IPS-20b (cell line): ENCODE results near the gene CELSR2.

ENCODE experiments used
- H3K27ac ChIP-seq: one replicate; pipeline ENCODE4 v1.5.1; 2013; ENCODE audit warnings: low read length
- H3K27me3 ChIP-seq: 2 replicates; pipeline ENCODE4 v1.6.1; 2013; ENCODE audit warnings: mild to moderate bottlenecking, low read length, inconsistent platforms; ENCODE audit not compliant: insufficient read depth
- H3K36me3 ChIP-seq: 2 replicates; pipeline ENCODE4 v1.6.1; 2013; ENCODE audit warnings: low read depth, mild to moderate bottlenecking, inconsistent platforms, low read length, moderate library complexity; ENCODE audit not compliant: insufficient read depth
- H3K4me1 ChIP-seq: 2 replicates; pipeline ENCODE4 v1.6.1; 2013; ENCODE audit warnings: mild to moderate bottlenecking, control low read depth, inconsistent platforms, low read length, moderate library complexity; ENCODE audit not compliant: insufficient read depth
- H3K4me3 ChIP-seq: 2 replicates; pipeline ENCODE4 v1.5.1; 2013; ENCODE audit warnings: mild to moderate bottlenecking, low read length, inconsistent platforms
- H3K9ac ChIP-seq: 2 replicates; pipeline ENCODE4 v1.6.1; 2013; ENCODE audit warnings: low read depth, mild to moderate bottlenecking, inconsistent platforms, low read length, moderate library complexity
- H3K9me3 ChIP-seq: 2 replicates; pipeline ENCODE4 v1.6.1; 2013; ENCODE audit warnings: mild to moderate bottlenecking, low read depth, low read length, inconsistent platforms; ENCODE audit not compliant: insufficient read depth

Gene CELSR2

DNA sequence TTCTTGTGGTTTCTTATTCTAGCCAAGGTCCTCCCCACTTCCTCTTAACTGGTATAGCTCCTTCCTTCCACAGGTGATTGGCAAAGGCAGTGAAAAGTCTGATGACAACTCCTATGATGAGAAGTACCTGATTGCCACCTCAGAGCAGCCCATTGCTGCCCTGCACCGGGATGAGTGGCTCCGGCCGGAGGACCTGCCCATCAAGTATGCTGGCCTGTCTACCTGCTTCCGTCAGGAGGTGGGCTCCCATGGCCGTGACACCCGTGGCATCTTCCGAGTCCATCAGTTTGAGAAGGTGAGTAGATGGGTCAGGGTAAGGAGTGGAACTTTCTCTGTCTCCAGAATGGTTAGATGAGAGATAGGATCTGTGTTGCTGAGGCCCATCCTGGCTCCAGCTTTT is 14.2 kb upstream of the CELSR2 start:
- no peaks in the 10 kb centered on the region for H3K27me3 ChIP-seq
- H3K4me3 ChIP-seq = no peak overlapping the region
- no peaks in the 10 kb centered on the region for H3K9me3 ChIP-seq
- no peak overlapping the region for H3K9ac ChIP-seq
- H3K27ac ChIP-seq = no peak overlapping the region
- H3K4me1 ChIP-seq = peaks cover 39% of the 10 kb centered on the region; the same call in 1 of the 2 replicates
- H3K36me3 ChIP-seq = peaks cover 75% of the 10 kb centered on the region

DNA sequence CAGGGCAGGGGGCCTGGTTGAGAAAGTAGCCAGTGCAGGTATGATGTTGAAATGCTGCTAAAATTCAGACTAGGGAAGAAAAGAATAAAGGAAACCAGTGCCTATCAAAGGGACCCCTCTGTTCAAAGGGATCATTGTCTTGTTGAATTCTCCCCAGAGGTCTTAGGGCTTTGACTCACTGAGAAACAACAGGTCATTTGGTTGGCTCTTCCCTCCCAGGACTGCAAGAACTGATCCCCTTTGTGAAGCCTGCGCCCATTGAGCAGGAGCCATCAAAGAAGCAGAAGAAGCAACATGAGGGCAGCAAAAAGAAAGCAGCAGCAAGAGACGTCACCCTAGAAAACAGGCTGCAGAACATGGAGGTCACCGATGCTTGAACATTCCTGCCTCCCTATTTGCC is 11.8 kb upstream of the CELSR2 start:
- Histone ChIP-seq H3K27me3 (no peaks in the 10 kb centered on the region), H3K27ac (no peak overlapping the region), H3K9me3 (no peaks in the 10 kb centered on the region), H3K4me1 (peaks cover 37% of the 10 kb centered on the region; the same call in 1 of the 2 replicates), H3K9ac (no peak overlapping the region), H3K4me3 (no peak overlapping the region), H3K36me3 (peaks cover 59% of the 10 kb centered on the region)

DNA sequence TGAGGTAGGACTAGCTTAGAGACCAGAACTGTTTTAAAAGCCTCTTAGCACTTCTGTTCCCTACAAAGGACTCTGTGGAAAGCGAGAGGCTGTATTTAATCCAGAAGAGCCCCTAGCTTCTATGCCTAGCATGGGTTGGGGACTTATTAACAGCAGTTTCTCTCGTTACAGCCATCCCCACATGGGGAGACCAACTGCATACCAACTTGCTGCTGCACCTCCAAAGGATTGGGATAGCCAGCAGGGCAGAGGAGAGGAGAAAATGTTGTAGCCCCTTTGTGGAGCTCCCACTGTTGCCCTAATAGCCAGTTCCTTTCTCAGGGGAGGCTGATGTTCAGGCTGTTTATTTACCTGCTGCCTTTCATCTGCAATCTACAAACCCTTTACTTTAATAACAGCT is 11.0 kb upstream of the CELSR2 start:
- Histone ChIP-seq H3K27ac (no peak overlapping the region), H3K36me3 (peaks cover 50% of the 10 kb centered on the region)

DNA sequence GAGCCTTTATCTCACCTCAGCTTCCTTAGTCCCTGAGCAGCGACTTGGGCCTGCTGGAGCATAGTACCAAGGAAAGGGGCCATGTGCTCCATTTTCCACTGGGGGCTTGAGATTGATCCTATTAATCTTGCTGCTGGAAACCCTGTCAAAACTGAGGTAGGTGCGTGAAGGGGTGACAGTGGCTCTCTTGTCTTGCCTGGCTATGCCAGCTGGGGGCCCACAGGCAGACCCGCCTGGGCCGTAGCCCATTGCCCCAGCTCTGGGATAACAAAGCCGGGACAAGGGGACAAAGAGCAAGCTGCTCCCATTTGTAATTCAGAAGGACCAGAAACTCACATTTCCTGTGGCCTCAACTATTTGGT is 10.3 kb upstream of the CELSR2 start:
- Histone ChIP-seq H3K9me3 (no peaks in the 10 kb centered on the region), H3K9ac (peak overlapping the region; percentile 54; the same call in 1 of the 2 replicates), H3K4me1 (peaks cover 37% of the 10 kb centered on the region; the same call in 1 of the 2 replicates), H3K4me3 (no peak overlapping the region), H3K36me3 (peaks cover 50% of the 10 kb centered on the region), H3K27ac (no peak overlapping the region), H3K27me3 (no peaks in the 10 kb centered on the region)

More for the DNA sequence above, 11.0 kb upstream of the CELSR2 start:
- no peaks in the 10 kb centered on the region for H3K9me3 ChIP-seq
- no peak overlapping the region for H3K4me3 ChIP-seq
- H3K4me1 ChIP-seq = peaks cover 37% of the 10 kb centered on the region; the same call in 1 of the 2 replicates
- H3K9ac ChIP-seq = no peak overlapping the region; the same call in 1 of the 2 replicates
- H3K27me3 ChIP-seq = no peaks in the 10 kb centered on the region

DNA sequence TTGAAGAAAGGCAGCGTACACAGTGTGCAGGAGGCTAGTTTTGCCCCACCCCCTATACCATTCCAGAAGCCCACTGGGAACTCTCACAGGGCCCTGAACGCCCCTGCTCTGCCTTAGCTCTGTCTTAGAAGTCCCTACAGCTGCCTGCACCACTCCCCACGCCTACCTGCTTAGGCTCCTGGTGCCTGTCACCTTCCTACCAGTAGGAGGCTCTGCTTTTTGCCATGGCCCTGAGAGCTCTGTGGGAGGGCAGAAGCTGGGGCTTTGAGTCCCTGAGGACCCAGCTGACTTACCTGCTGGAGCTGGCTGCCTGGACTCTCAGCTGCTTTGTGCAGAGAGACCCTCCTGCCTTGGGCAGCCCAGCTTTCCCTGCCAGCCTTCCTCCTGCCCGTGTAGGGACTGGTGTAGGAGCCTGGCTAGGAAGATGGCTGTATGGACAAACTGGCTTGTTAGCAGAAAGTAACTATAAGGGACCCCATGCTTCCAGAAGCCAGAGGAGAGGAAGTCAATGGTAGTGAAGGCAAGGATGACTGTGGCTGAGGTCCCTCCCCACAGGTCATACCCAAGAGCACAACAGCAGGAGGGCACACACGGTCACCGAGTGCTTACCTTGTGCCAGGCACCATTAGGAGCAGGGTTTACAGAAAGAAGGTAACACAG is 9.8 kb upstream of the CELSR2 start:
- Histone ChIP-seq H3K4me3 (no peak overlapping the region), H3K27ac (peak overlapping the region; percentile 6), H3K9me3 (no peaks in the 10 kb centered on the region), H3K4me1 (peaks cover 37% of the 10 kb centered on the region; the same call in 1 of the 2 replicates), H3K9ac (peak overlapping the region; percentile 54; the same call in 1 of the 2 replicates), H3K27me3 (no peaks in the 10 kb centered on the region), H3K36me3 (peaks cover 45% of the 10 kb centered on the region)

DNA sequence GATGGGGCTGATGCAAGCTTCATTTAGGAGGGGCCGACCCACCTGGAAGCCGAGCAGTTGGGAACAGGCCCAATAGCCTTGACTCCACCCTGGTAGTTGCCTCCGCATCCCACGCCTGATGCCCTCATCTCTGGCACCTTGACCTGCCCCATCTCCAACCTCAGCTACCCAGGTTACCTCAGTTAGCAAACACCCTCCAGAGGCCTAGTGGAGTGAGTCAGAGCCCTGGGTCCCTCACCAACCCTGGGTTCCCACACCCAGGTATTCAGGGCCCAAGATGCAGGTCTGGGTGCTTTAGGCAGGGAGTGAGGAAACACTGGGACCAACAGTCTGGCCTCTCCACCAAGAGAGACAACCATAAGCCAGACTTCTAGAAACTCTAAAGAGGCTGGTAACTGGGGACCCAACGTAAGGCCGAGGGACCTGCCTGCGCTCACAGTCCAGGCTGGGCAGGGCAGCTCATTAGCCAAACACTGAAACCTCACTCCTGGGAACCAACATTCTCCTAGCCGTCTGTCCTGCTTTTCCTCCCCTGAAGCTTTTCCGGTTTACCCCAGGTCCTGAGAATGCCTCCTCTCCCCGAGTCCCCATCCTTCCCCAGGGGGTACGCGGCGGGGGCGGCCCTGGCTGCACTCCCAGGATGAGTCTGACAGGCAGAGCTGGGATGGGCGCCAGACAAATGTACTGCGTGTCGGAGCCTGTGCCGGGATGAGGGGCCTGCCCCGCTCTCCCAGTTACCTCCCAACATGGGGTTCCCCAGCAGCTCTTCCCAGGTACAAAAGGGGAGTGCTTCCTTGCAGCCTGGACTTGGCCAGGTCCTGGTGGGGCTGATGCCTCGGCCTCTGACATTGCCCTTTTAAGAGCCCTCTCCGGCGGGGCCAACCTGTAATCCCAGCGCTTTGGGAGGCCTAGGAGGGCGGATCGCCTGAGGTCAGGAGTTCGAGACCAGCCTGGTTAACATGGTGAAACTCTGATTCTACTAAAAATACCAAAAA is 8.9 kb upstream of the CELSR2 start:
- Histone ChIP-seq H3K27me3 (no peaks in the 10 kb centered on the region), H3K9ac (peak overlapping the region; percentile 54; the same call in 1 of the 2 replicates), H3K36me3 (peaks cover 36% of the 10 kb centered on the region), H3K9me3 (no peaks in the 10 kb centered on the region), H3K27ac (peak overlapping the region; percentile 6), H3K4me3 (no peak overlapping the region; the same call in 1 of the 2 replicates), H3K4me1 (peaks cover 37% of the 10 kb centered on the region; the same call in 1 of the 2 replicates)

DNA sequence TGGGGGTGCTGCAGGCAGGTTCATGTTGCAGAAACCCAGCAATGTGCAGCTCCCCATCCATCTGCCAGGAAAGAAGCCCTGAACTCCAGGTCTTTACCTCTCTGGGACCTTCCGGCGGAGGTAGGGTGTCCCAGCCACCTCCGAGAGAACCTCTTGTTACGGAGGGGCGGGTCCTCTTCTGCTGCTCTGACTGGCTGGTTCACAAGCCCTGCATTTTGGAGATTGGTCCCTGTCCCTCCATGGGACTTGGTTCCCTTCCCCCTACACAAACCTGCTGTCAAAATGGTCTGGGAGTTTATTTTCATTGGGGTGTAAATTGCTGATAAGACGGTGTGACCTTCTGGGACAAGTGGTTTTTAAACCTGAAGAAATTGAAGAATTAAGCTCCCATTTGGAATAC is 8.0 kb upstream of the CELSR2 start:
- no peak overlapping the region for H3K4me3 ChIP-seq
- no peak overlapping the region for H3K27ac ChIP-seq
- peaks cover 27% of the 10 kb centered on the region for H3K36me3 ChIP-seq
- H3K9ac ChIP-seq = no peak overlapping the region
- no peaks in the 10 kb centered on the region for H3K27me3 ChIP-seq
- H3K9me3 ChIP-seq = no peaks in the 10 kb centered on the region
- peaks cover 37% of the 10 kb centered on the region; the same call in 1 of the 2 replicates for H3K4me1 ChIP-seq

DNA sequence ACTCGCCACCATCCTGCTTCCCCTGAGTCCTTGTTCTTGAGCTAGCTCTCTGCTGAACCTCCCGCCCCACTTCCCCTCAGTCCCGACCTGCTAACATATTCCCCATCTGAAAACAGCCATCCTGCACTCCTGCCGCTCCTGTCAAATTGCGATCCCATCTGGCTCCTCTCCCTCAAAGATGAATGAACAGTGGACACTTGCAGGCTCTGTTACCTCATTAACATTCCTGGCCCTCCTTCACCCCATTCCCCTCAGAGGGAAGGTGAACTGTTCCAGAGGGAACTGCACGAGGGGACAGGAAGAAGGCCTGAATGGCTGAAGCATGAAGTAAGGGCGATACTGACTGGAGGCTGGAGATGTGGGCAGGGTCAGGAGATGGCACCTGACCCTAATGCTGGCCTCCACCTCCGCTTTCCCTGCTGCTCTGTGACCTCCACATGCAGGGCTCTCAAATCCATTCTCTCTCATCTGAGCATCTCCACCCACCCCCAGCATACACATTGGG is 7.4 kb upstream of the CELSR2 start:
- Histone ChIP-seq H3K9me3 (no peaks in the 10 kb centered on the region), H3K36me3 (peaks cover 22% of the 10 kb centered on the region), H3K4me1 (peaks cover 37% of the 10 kb centered on the region; the same call in 1 of the 2 replicates), H3K27ac (no peak overlapping the region), H3K4me3 (no peak overlapping the region), H3K9ac (no peak overlapping the region), H3K27me3 (no peaks in the 10 kb centered on the region)

DNA sequence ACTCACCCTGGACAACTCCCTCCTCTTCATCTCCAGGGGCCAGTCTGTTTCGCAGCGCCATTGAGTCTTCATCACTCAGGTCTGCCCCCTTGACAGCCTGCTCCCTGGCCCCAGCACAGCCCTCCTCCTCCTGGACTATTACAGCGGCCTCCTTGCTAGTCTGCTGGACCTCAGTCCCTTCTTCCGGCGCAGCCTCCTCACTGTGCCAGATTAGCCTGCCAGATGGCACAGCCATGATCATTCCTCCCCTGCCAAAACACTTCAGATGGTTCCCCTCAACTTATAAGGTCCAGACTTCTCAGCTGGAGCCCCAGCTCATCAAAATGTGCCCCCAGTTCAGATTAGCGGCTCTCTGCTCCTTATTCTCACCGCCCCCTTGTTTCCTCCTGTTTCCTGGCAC is 7.0 kb upstream of the CELSR2 start:
- Histone ChIP-seq H3K9ac (no peak overlapping the region), H3K27ac (no peak overlapping the region), H3K9me3 (no peaks in the 10 kb centered on the region), H3K36me3 (peaks cover 17% of the 10 kb centered on the region), H3K4me1 (peaks cover 33% of the 10 kb centered on the region; the same call in 1 of the 2 replicates), H3K4me3 (no peak overlapping the region), H3K27me3 (peaks cover 5% of the 10 kb centered on the region; the same call in 1 of the 2 replicates)

DNA sequence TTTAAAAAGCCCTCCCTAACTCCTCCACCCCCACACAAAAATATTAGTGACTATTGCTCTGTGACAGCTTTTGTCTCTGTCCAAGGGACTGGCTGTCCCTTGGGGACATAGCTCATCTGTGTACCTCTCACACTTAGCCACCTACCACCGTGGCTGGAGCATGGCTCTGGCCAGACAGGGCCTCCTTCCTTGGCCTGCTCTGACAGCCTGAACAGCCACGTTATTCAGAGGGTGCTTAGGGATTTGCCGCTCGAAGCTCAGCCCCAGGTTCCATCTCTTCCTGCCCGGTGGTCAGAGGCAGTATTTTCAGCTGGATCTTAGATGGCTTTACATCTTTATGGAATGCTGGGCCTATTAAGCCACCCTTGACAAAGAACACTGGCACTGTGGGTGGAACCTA is 6.1 kb upstream of the CELSR2 start:
- Histone ChIP-seq H3K9ac (no peak overlapping the region), H3K4me3 (no peak overlapping the region), H3K9me3 (no peaks in the 10 kb centered on the region), H3K4me1 (peaks cover 25% of the 10 kb centered on the region; the same call in 1 of the 2 replicates), H3K27me3 (peaks cover 13% of the 10 kb centered on the region), H3K36me3 (peaks cover 8% of the 10 kb centered on the region), H3K27ac (no peak overlapping the region)

DNA sequence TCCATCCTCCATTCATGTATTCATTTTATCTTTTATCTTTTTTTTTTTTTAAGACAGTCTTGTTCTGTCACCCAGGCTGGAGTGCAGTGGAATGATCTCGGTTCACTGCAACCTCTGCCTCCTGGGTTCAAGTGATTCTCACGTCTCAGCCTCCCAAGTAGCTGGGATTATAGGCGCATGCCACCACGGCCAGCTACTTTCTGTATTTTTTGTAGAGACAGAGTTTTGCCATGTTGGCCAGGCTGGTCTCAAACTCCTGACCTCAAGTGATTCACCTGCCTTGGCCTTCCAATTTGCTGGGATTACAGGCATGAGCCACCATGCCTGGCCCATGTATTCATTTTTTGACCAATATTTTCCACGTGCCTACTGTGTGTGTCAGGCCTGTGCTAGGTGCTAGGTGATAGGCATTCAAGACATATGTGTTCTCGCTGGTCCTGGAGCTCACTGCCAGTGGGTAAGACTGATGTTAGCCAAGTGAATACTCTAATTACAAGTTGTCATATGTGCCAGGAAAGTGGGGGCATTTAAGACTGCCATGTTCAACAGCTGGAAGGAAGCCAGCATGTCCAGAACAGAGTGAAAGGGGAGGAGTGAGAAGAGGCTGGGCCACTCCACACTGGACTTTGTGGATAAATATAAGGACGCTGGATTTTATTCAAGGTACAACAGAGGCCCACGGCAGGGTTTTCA is 5.3 kb upstream of the CELSR2 start:
- Histone ChIP-seq H3K4me3 (no peak overlapping the region), H3K9me3 (no peaks in the 10 kb centered on the region), H3K4me1 (peaks cover 23% of the 10 kb centered on the region; the same call in 1 of the 2 replicates), H3K36me3 (peaks cover under 1% of the 10 kb centered on the region; the same call in 1 of the 2 replicates), H3K27ac (no peak overlapping the region), H3K27me3 (peaks cover 21% of the 10 kb centered on the region), H3K9ac (no peak overlapping the region)
